Progenitor cell of endocrine pancreas (in vitro differentiated cells): Measurements from ENCODE around the gene NCF2. TPM values are rescaled to one million over a fixed set of nuclear protein-coding genes. Genes with fewer than 3 reads are reported as not detected.

Experiments used
- DNase-seq: peaks from one replicate; pipeline ENCODE4 v3.0.0; 2021; ENCODE audit warnings: low spot score; ENCODE audit not compliant: unreplicated experiment
- H3K27ac Mint-ChIP-seq: 2 replicates; pipeline ENCODE4 v1.8.0; 2021; ENCODE audit warnings: mild to moderate bottlenecking, moderate library complexity, mixed read lengths
- H3K27me3 Mint-ChIP-seq: 2 replicates; pipeline ENCODE4 v1.8.0; 2021; ENCODE audit warnings: mixed read lengths
- H3K36me3 Mint-ChIP-seq: 2 replicates; pipeline ENCODE4 v1.8.0; 2022; ENCODE audit warnings: mixed read lengths; ENCODE audit not compliant: insufficient read depth
- H3K4me1 Mint-ChIP-seq: 2 replicates; pipeline ENCODE4 v1.8.0; 2021; ENCODE audit warnings: low read depth, mixed read lengths
- H3K4me3 Mint-ChIP-seq: 2 replicates; pipeline ENCODE4 v1.8.0; 2021; ENCODE audit warnings: low read depth, mild to moderate bottlenecking, moderate library complexity, mixed read lengths
- H3K9me3 Mint-ChIP-seq: 2 replicates; pipeline ENCODE4 v1.8.0; 2021; ENCODE audit warnings: low read depth, mixed read lengths
- CTCF ChIP-seq: fragments of 200-600 bp; sonication (generic); IDR thresholded peaks from one replicate; pipeline ENCODE4 v1.5.0; 2021; ENCODE audit warnings: antibody characterized with exemption, mild to moderate bottlenecking; ENCODE audit not compliant: unreplicated experiment
- total RNA-seq: library from RNA; stranded (reverse); gene quantifications from 2 replicates; pipeline ENCODE4 v1.2.1, GENCODE V29; 2021

Gene NCF2
- total RNA-seq, 1 donor from 2014 or later, result 0.67 TPM

DNA sequence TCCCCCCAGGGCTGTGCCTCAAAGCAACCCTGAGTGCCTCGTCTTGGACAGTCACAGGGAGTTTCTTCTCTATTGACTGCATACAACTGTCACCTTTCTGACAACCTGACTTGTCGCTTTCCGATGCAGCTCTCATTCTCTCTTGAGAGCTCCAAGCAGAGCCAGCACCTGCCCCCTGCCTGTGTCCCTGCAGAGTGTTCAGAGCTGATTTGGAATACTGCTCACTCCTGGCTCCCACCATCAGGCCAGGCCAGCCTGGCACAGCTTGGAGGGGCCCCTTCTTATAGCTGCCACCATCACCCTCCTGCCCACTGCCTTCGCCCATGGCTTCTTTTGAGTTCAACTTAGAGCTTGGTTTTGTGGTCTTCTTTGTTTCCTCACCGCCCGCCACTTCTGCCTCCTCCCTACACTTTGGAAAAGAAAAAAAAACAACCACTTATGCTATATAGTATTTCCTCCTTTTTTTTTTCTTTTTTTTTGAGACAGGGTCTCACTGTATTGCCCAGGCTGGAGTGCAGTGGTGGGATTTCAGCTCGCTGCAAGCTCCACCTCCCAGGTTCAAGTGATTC lies 12.3 kb downstream of the NCF2 start:
- Mint-ChIP-seq H3K4me3 (no peak overlapping the region), H3K36me3 (no peaks in the 10 kb centered on the region), H3K4me1 (no peaks in the 10 kb centered on the region), H3K9me3 (no peaks in the 10 kb centered on the region), H3K27me3 (no peaks in the 10 kb centered on the region), H3K27ac (no peak overlapping the region)
- no peak for TF ChIP-seq CTCF
- no peak for DNase-seq

GRCh38 chr1:183576537-183576936 lies 13.7 kb downstream of the NCF2 start:
- Mint-ChIP-seq H3K36me3 (no peaks in the 10 kb centered on the region), H3K4me3 (no peak overlapping the region), H3K9me3 (no peaks in the 10 kb centered on the region), H3K4me1 (no peaks in the 10 kb centered on the region), H3K27me3 (no peaks in the 10 kb centered on the region), H3K27ac (no peak overlapping the region)
- no peak for TF ChIP-seq CTCF
- no peak for DNase-seq

DNA sequence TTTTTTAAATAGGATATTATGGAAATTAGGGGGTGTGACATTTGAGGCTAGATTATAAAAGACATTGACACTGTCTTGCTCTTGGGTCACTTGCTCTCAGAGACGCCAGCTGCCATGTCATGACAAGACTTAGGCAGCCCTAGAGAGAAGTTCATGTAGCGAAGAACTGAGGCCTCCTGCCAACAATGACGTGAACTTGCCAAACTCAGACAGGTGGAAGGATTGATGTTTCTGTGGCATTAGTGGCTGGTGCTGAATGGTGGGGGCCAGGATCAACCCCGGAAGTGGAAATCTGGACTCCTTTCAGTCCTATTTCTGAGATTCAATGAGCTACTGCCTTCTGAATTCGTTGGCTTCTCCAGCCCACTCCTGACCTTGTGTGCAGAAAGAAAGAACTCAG lies 14.7 kb downstream of the NCF2 start:
- no peak for TF ChIP-seq CTCF
- H3K36me3 Mint-ChIP-seq, result no peaks in the 10 kb centered on the region
- H3K9me3 Mint-ChIP-seq, result no peaks in the 10 kb centered on the region
- no peak overlapping the region for H3K4me3 Mint-ChIP-seq
- DNase-seq, result no peak
- H3K27me3 Mint-ChIP-seq, result no peaks in the 10 kb centered on the region
- H3K4me1 Mint-ChIP-seq, result no peaks in the 10 kb centered on the region
- H3K27ac Mint-ChIP-seq, result no peak overlapping the region

DNA sequence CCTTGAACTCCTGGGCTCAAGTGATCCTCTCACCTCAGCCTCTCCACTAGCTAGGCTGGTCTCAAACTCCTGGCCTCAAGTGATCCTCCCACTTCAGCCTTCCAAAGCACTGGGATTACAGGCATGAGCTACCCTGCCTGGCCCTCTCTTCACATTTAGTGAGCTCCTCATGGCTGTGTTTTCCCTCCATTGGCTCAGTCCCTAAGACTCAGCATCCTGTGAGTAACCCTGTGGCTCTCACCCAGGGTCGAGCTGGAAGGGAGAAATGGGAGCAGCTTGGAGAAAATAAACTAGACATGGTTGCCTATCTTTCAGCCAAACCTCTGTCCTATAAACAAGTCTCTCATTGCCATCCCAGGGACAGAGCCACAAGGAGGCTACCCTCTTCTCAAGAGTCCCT lies 17.5 kb downstream of the NCF2 start:
- Mint-ChIP-seq H3K4me1 (no peaks in the 10 kb centered on the region), H3K36me3 (no peaks in the 10 kb centered on the region), H3K27me3 (no peaks in the 10 kb centered on the region), H3K9me3 (no peaks in the 10 kb centered on the region), H3K4me3 (no peak overlapping the region), H3K27ac (no peak overlapping the region)
- no peak for DNase-seq
- no peak for TF ChIP-seq CTCF

GRCh38 chr1:183571678-183572268 lies 18.5 kb downstream of the NCF2 start:
- Mint-ChIP-seq H3K36me3 (no peaks in the 10 kb centered on the region), H3K27ac (no peak overlapping the region), H3K4me1 (no peaks in the 10 kb centered on the region), H3K27me3 (no peaks in the 10 kb centered on the region), H3K9me3 (no peaks in the 10 kb centered on the region), H3K4me3 (no peak overlapping the region)
- no peak for TF ChIP-seq CTCF
- DNase-seq, result no peak
